RWPE1 (cell line): ENCODE data around the gene CBX5.

Experiments used
- CTCF ChIA-PET: fragments of 350-600 bp; sonication (Branson Sonifier 250); formaldehyde crosslinking; extraction: SDS; loops from one replicate; lab custom pipeline; 2021; lab: Yijun Ruan, JAX
- POLR2A ChIA-PET: fragments of 400-600 bp; formaldehyde crosslinking; extraction: SDS; loops from one replicate; lab custom pipeline; 2020; ENCODE audit warnings: antibody characterized with exemption; ENCODE audit not compliant: low non-redundant PET; lab: Yijun Ruan, JAX
- DNase-seq: peaks from one replicate; pipeline ENCODE4 v3.0.0; 2012; ENCODE audit warnings: low spot score
- H3K27ac ChIP-seq: fragments of 450-650 bp; 2 replicates; pipeline ENCODE4 v1.5.1; 2017
- TF ChIP-seq, protein P1 (sequence below): fragments of 450-650 bp; conservative IDR thresholded peaks from 2 replicates; pipeline ENCODE4 v1.5.1; 2017; ENCODE audit warnings: low read depth, mild to moderate bottlenecking

CBX5 gene

DNA sequence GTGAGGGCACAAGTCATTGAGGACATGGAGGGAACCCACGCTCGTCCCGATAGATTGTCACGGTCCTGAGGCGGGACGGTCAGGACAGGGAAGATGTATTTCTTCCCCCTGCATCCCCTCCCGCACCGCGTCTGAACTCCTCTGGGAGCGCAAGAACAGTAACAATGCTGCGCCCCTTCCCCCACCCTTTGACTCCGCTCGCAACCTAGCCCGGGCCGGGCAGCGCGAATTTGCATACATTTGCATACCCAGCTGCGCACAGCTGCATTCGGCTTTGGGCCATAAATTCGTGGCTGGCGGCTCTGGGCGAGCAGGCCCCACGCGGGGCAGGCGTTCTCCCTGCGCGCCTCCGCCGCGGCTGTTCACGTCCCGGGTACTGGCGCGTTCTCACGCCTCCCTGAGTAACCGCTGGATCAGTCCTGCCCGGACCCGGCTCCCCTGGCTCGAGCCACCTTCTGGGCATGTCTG is 62.1 kb downstream of the CBX5 start:
- POLR2A ChIA-PET, result no interaction called here
- DNase-seq, result no peak
- TF ChIP-seq, protein P1, sequence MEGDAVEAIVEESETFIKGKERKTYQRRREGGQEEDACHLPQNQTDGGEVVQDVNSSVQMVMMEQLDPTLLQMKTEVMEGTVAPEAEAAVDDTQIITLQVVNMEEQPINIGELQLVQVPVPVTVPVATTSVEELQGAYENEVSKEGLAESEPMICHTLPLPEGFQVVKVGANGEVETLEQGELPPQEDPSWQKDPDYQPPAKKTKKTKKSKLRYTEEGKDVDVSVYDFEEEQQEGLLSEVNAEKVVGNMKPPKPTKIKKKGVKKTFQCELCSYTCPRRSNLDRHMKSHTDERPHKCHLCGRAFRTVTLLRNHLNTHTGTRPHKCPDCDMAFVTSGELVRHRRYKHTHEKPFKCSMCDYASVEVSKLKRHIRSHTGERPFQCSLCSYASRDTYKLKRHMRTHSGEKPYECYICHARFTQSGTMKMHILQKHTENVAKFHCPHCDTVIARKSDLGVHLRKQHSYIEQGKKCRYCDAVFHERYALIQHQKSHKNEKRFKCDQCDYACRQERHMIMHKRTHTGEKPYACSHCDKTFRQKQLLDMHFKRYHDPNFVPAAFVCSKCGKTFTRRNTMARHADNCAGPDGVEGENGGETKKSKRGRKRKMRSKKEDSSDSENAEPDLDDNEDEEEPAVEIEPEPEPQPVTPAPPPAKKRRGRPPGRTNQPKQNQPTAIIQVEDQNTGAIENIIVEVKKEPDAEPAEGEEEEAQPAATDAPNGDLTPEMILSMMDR, result no peak
- CTCF ChIA-PET, result interaction anchor here (0.5 to 1.5 kb wide), 2 partner anchors 10 to 185 kb away, joined by 3 to 12 read pairs; no protein-coding TSS in a partner anchor
- peak overlapping the region; percentile 65 for H3K27ac ChIP-seq

DNA sequence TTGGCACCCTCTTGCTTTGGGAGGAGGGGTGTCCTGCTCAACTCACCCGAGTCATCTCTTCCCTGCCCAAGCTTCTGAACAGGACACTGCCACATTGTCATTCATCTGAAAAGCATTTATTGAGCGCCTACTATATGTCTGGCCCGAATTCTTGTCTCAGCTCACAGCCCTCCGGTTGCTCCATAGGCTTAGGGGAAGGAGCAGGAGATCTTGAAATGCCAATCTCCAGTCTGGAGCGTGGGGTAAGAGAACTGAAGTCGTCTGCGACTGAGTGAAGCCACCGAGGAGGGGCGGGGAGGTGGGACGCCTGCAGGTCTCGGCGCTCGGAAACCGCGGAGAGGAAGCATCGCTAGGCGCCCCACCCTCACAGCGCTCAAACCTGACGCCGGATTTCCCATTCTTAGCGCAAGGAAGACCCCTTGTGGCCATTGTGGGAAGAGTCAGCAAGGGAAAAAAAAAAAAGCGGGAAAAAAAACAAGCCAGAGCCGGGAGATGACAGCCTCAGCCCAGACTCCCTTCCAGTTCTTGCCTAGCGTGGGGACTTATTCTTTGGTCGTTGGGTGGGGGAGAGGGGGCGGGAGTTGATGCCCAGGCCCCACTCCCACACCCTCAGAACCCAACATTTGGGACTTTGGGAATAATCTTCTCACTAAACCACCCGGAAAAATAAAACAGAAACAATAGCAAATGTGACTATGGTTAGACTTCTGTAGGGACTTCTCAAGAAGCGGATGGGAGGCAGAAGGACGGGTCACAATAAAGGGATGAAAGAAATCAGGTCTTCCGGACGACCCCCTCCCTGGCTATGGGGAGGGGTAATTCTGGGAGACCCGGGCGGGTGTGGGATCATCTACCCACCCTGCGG is 62.9 kb downstream of the CBX5 start:
- H3K27ac ChIP-seq, result peak overlapping the region; percentile 65
- POLR2A ChIA-PET, result no interaction called here
- DNase-seq, result peak; percentile 78
- TF ChIP-seq, protein P1, result peak; percentile 87
- CTCF ChIA-PET, result interaction anchor here (0.7 to 1.7 kb wide), 7 partner anchors 10 to 232 kb away, joined by 3 to 11 read pairs (median 4); partner anchors contain the start of gene HOXC10

DNA sequence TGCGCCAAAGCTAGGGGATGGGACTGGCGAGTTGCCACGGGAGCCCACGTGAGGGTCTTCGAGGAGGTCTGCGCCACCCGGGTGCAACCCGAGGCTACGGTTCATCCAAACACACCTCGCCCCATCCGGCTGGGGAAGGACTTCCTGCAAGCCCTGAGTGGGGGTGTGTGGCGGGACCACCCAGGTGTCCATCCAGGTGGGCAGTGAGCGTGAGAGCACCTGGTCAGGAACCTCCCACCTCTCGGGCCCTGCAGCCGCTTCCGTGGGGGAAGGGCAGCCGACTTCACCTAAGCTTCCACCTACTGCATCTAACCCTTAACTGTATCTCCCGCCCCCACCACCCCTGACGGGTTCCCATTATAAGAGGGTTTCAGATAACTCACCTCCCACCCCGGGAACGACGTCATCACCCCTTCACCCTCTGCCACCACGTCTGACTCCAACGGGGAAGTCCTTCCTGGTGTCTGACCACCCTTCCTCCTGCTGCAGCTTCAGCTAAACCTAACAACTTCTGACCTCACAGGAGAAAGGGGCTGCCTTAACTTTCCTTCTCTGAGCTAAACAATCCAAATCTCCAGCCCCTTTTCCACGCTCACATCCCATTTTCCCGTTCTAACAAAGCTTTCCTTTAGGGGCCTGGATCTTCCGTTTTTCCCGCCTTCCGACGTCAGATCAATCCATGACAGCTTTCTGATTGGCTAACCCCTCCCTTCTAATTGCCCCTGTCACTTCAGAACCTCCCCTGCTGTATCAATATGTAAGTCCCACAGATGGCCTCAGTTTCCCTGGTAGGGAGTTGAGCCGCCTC is 63.7 kb downstream of the CBX5 start:
- TF ChIP-seq, protein P1, result no peak
- H3K27ac ChIP-seq, result peak overlapping the region; percentile 65; the same call in 1 of the 2 replicates
- POLR2A ChIA-PET, result no interaction called here
- CTCF ChIA-PET, result interaction anchor here (0.6 to 1.7 kb wide), 11 partner anchors 9 to 231 kb away, joined by 3 to 11 read pairs (median 4); partner anchors contain the start of gene HOXC10
- no peak for DNase-seq

DNA sequence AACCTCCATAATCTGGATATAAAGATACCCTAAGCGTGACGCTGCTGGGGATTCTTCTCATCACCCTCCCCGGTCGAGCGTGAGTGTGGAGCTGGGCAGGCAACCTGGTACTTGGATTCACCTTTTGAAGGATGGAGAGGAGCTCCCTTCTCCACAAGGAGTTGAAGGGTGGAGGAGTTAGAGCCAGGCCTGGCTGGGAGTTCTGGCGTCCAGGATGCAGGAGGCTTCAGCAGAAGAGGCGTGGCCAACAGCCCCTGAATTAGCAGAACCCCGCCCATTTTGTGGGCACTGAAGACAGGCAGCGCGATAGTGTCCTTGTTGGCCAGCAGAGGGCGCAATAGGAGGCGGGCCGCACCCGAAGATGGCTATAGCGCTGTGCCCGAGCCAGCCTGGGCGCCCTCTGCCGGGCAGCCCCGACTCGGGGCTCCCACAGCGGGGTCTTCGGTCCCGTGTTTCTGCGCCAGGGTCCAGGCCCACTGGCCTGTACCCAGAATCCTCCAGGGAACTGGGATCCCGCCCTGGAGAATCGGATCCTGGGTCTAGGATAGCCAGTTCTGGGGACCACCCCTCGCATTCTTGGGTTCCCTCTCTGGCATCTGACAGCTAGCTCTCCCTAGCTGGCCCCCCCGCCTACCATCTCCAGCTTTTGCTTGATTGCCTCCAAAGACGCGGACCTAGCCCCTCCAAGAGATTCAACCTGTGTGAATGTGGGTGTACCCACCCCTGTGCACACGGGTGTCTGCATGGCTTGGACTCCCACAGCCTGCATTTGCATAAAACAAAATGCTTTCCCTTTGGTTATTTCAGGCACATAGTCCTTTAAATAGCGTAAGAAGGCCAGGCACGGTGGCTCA is 65.1 kb downstream of the CBX5 start:
- H3K27ac ChIP-seq, result no peak overlapping the region
- ChIA-PET CTCF (interaction anchor here (0.5 to 1.7 kb wide), 21 partner anchors 9 to 916 kb away, joined by 3 to 12 read pairs (median 4); partner anchors contain the start of genes HOXC10 and SMUG1), POLR2A (interaction anchor here (0.6 kb wide), 1 partner anchor 66 kb away, joined by 3 read pairs; the partner anchor contains the start of gene HNRNPA1)
- DNase-seq, result peak; percentile 78
- TF ChIP-seq, protein P1, result peak; percentile 97

DNA sequence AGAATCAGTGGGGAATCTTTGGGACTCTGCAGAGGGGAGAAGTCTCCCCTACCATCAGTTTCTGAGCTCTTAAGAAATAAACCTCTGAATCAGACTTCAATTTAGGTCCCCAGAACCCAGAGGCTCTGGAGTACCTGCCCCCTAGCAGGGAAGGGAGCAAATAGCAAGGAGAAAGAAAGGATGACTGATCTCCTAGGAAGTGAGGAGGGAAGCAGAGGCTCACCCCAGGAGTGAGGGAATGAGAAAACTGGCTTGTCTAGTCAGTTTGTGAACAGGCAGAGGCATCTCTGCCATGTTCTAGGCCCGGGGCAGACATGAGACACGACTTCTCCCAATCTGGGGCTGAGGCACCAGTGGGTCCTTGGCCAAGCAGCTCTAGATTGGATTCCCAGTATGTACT is 66.8 kb downstream of the CBX5 start:
- ChIA-PET CTCF (interaction anchor here (1.1 to 1.3 kb wide), 3 partner anchors 12 to 60 kb away, joined by 4 to 6 read pairs (median 5); no protein-coding TSS in a partner anchor), POLR2A (no interaction called here)
- TF ChIP-seq, protein P1, result no peak
- no peak overlapping the region for H3K27ac ChIP-seq
- DNase-seq, result no peak
